ENCODE measurements around the gene TOX2.

TOX2 gene

DNA sequence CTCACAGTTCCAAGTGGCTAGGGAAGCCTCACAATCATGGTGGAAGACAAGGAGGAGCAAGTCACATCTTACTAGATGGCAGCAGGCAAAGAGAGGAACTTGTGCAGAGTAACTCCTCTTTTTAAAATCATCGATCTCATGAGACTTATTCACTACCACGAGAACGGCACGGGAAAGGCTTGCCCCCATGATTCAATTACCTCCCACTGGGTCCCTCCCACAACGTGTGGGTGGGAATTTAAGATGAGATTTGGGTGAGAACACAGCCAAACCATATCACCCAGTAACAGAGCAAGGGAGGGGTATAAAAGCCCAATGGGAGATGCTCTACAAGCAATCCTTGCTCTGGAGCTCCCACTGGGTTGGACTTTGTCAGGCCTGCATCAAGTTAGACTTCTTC, 192.0 kb downstream of the TOX2 start:
- DNase-seq (ENCODE audit: extremely low spot score): no peak
- ChIA-PET CTCF (no interaction called here), POLR2A (no interaction called here)
- TF ChIP-seq ELF4 (IDR thresholded peaks at IDR 0.05) (no peak), NFRKB (IDR thresholded peaks at IDR 0.05) (no peak), FOXA1 (IDR thresholded peaks at IDR 0.05) (no peak), L3MBTL2 (conservative IDR thresholded peaks at IDR 0.05) (no peak), ARNT (IDR thresholded peaks at IDR 0.05) (no peak), ZNF384 (IDR thresholded peaks at IDR 0.05) (no peak), LEF1 (IDR thresholded peaks at IDR 0.05; ENCODE audit: borderline replicate concordance) (no peak), BHLHE40 (IDR thresholded peaks at IDR 0.05; ENCODE audit: borderline replicate concordance) (no peak)

DNA sequence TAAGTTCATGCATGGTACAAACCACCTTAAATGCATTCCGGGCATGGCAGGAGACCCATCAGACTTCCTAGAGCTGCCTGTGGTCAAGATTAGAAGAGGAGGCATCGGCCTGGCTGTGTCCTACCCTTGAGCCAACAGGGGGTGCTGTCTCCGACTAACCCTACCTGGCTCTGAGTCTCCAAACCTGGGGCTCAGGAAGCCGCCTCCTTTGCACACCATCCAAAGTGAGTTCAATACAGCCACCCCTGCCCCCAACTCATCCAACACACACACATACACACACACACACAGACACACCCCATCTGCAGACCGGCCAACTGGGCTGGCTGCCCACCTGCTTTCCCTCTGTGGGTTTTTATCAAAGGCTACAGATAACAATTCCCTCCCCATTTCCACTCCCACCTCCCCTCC, 195.3 kb downstream of the TOX2 start:
- TF ChIP-seq ELF4 (IDR thresholded peaks at IDR 0.05): no peak
- no peak for TF ChIP-seq CTBP1 (IDR thresholded peaks at IDR 0.05; ENCODE audit: borderline replicate concordance)
- no peak for TF ChIP-seq FOXA1 (IDR thresholded peaks at IDR 0.05)
- TF ChIP-seq LEF1 (IDR thresholded peaks at IDR 0.05; ENCODE audit: borderline replicate concordance): no peak
- TF ChIP-seq TARDBP (IDR thresholded peaks at IDR 0.05): no peak
- TF ChIP-seq L3MBTL2 (conservative IDR thresholded peaks at IDR 0.05): no peak
- TF ChIP-seq NFRKB (IDR thresholded peaks at IDR 0.05): no peak
- no peak for TF ChIP-seq FOXK2 (IDR thresholded peaks at IDR 0.05)
- TF ChIP-seq HDGF (IDR thresholded peaks at IDR 0.05; ENCODE audit: borderline replicate concordance): no peak
- no peak for TF ChIP-seq PKNOX1 (IDR thresholded peaks at IDR 0.05)
- TF ChIP-seq SP1 (IDR thresholded peaks at IDR 0.05): no peak
- TF ChIP-seq BHLHE40 (IDR thresholded peaks at IDR 0.05; ENCODE audit: borderline replicate concordance): no peak
- no peak for TF ChIP-seq ZNF384 (IDR thresholded peaks at IDR 0.05)
- no peak for TF ChIP-seq SUZ12 (IDR thresholded peaks at IDR 0.05)
- no peak for TF ChIP-seq FOXM1 (IDR thresholded peaks at IDR 0.05; ENCODE audit: borderline replicate concordance)
- no peak for DNase-seq (ENCODE audit: extremely low spot score)
- ChIA-PET POLR2A (no interaction called here), CTCF (interaction anchor here (0.6 to 4.3 kb wide), 2 partner anchors 80 kb away, joined by 3 to 21 read pairs; no protein-coding TSS in a partner anchor)

- ChIA-PET POLR2A (no interaction called here), CTCF (interaction anchor here (4.3 kb wide), 1 partner anchor 79 kb away, joined by 21 read pairs; no protein-coding TSS in a partner anchor)
- TF ChIP-seq FOXM1 (IDR thresholded peaks at IDR 0.05; ENCODE audit: borderline replicate concordance): no peak
- no peak for TF ChIP-seq FOXK2 (IDR thresholded peaks at IDR 0.05)
- no peak for TF ChIP-seq ARNT (IDR thresholded peaks at IDR 0.05)
- TF ChIP-seq ELF4 (IDR thresholded peaks at IDR 0.05): no peak
- no peak for TF ChIP-seq HDGF (IDR thresholded peaks at IDR 0.05; ENCODE audit: borderline replicate concordance)
- no peak for TF ChIP-seq CTBP1 (IDR thresholded peaks at IDR 0.05; ENCODE audit: borderline replicate concordance)
- no peak for TF ChIP-seq SP1 (IDR thresholded peaks at IDR 0.05)
- TF ChIP-seq TARDBP (IDR thresholded peaks at IDR 0.05): no peak
- TF ChIP-seq PKNOX1 (IDR thresholded peaks at IDR 0.05): no peak
- TF ChIP-seq SUZ12 (IDR thresholded peaks at IDR 0.05): no peak
- no peak for TF ChIP-seq NFRKB (IDR thresholded peaks at IDR 0.05)
- no peak for TF ChIP-seq L3MBTL2 (conservative IDR thresholded peaks at IDR 0.05)
- no peak for TF ChIP-seq FOXA1 (IDR thresholded peaks at IDR 0.05)
- DNase-seq (ENCODE audit: extremely low spot score): no peak
Measured at GRCh38 chr20:44110816-44111568, 196.3 kb downstream of the TOX2 start.

DNA sequence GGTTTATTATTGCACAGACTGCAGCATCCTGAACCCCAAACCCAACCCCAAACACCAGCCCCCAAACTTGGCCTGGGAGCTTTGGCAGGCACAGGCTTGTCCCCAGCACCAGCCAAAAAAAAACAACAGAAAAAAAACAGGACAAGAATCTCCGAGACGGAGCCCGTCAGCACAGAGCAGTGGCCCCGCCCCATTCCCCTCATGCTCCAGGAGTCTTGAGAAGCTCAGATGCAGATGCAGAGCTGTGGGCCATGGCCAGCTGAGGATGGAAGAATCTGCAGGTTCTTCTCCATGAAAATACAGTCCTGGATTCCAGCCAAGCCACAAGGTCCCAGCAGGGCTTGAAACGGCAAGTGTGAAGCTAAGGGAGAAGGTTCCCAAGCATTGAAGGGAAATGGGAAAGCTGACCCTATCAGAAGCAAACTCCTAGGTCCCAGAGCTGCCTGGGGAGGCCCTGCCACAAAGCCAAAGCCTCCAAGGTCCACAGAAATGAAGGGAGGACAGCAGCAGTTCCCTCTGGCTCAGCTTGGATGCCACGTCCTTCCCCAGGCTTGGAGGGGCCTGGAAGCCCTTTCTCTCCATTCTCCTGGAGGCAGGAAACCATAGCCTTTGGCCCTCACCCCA, 197.2 kb downstream of the TOX2 start:
- ChIA-PET POLR2A (no interaction called here), CTCF (interaction anchor here (4.3 kb wide), 1 partner anchor 78 kb away, joined by 21 read pairs; no protein-coding TSS in a partner anchor)
- TF ChIP-seq BHLHE40 (IDR thresholded peaks at IDR 0.05; ENCODE audit: borderline replicate concordance) (no peak), HDGF (IDR thresholded peaks at IDR 0.05; ENCODE audit: borderline replicate concordance) (no peak), L3MBTL2 (conservative IDR thresholded peaks at IDR 0.05) (no peak), FOXK2 (IDR thresholded peaks at IDR 0.05) (no peak), SP1 (IDR thresholded peaks at IDR 0.05) (no peak), CTBP1 (IDR thresholded peaks at IDR 0.05; ENCODE audit: borderline replicate concordance) (no peak), SUZ12 (IDR thresholded peaks at IDR 0.05) (no peak), PKNOX1 (IDR thresholded peaks at IDR 0.05) (no peak), LEF1 (IDR thresholded peaks at IDR 0.05; ENCODE audit: borderline replicate concordance) (no peak), FOXM1 (IDR thresholded peaks at IDR 0.05; ENCODE audit: borderline replicate concordance) (no peak), NFRKB (IDR thresholded peaks at IDR 0.05) (no peak), FOXA1 (IDR thresholded peaks at IDR 0.05) (no peak), TARDBP (IDR thresholded peaks at IDR 0.05) (no peak), ZNF384 (IDR thresholded peaks at IDR 0.05) (no peak), ELF4 (IDR thresholded peaks at IDR 0.05) (no peak)
- no peak for DNase-seq (ENCODE audit: extremely low spot score)

- DNase-seq (ENCODE audit: extremely low spot score): no peak
- TF ChIP-seq HDGF (IDR thresholded peaks at IDR 0.05; ENCODE audit: borderline replicate concordance) (no peak), ARNT (IDR thresholded peaks at IDR 0.05) (no peak), LEF1 (IDR thresholded peaks at IDR 0.05; ENCODE audit: borderline replicate concordance) (no peak), ELF4 (IDR thresholded peaks at IDR 0.05) (no peak), CTBP1 (IDR thresholded peaks at IDR 0.05; ENCODE audit: borderline replicate concordance) (no peak), FOXA1 (IDR thresholded peaks at IDR 0.05) (no peak), SP1 (IDR thresholded peaks at IDR 0.05) (no peak), PKNOX1 (IDR thresholded peaks at IDR 0.05) (no peak), ZNF384 (IDR thresholded peaks at IDR 0.05) (no peak)
- ChIA-PET POLR2A (interaction anchor here (0.7 kb wide), 1 partner anchor 53 kb away, joined by 3 read pairs; no protein-coding TSS in a partner anchor), CTCF (interaction anchor here (0.8 to 4.3 kb wide), 2 partner anchors 78 to 84 kb away, joined by 3 to 21 read pairs; no protein-coding TSS in a partner anchor)
Measured at GRCh38 chr20:44112456-44112855, 197.8 kb downstream of the TOX2 start.
